K562 (cell line): ENCODE measurements around the gene ACTL8. TPM values are rescaled to one million over a fixed set of nuclear protein-coding genes. Genes with fewer than 3 reads are reported as not detected.

Source experiments
- ATAC-seq: fragments of 200-7000 bp; cut with Tn5 transposase; 3 replicates; pipeline ENCODE4 v1.9.1; 2020; ENCODE audit warnings: moderate library complexity
- BruUV-seq: library from RNA; stranded (reverse); fragments of 400-500 nt; replicated peaks from 2 replicates; lab custom pipeline; 2021; lab: Mats Ljungman, UMichigan
- CTCF ChIA-PET: fragments of 300-600 bp; formaldehyde crosslinking; extraction: SDS; loops from one replicate; lab custom pipeline; 2021; ENCODE audit warnings: low intra/inter-chr PET ratio; lab: Yijun Ruan, JAX
- POLR2A ChIA-PET: fragments of 300-600, 350-650 bp; sonication (Branson Sonifier 250); formaldehyde crosslinking; extraction: SDS; loops from one replicate; lab custom pipeline; 2021; ENCODE audit warnings: antibody characterized with exemption, inconsistent platforms; lab: Yijun Ruan, JAX
- DNase-seq, 4 experiments: peaks; one replicate each; pipeline versions ENCODE4 v3.0.0 to v3.0.0-alpha.2; 2011 to 2018; ENCODE audit warnings: low spot score in 3 of 4, mixed read lengths in 3 of 4; ENCODE audit errors: extremely low read depth in 1 of 4
- FAIRE-seq: peaks from 2 replicates; lab custom pipeline; 2011; peaks lifted over from hg19 to GRCh38; lab: Jason Lieb, UNC
- H2AFZ ChIP-seq: 2 replicates; pipeline ENCODE4 v1.6.0; 2011; ENCODE audit warnings: low read depth, low read length, control low read depth, inconsistent platforms
- H3K27ac ChIP-seq: fragments of 200-600 bp; 3 replicates; pipeline ENCODE4 v1.8.0; 2011; ENCODE audit warnings: low read depth, mild to moderate bottlenecking, control low read depth, inconsistent platforms, low read length, moderate library complexity, mixed read lengths; ENCODE audit errors: extremely low read depth
- H3K27me3 ChIP-seq, 2 experiments: fragments of 300-600 bp in 1 of 2; 2 replicates in 1 of 2; 3 replicates in 1 of 2; pipeline versions ENCODE4 v1.6.0 to v1.8.0; 2011; ENCODE audit warnings: inconsistent platforms in 2 of 2, low read length in 2 of 2, mild to moderate bottlenecking in 1 of 2, mixed read lengths in 1 of 2, moderate library complexity in 1 of 2; ENCODE audit not compliant: control insufficient read depth in 2 of 2, insufficient read depth in 2 of 2
- H3K36me3 ChIP-seq: fragments of 300-600 bp; 3 replicates; pipeline ENCODE4 v1.8.0; 2011; ENCODE audit warnings: mild to moderate bottlenecking, low read length, inconsistent platforms; ENCODE audit not compliant: control insufficient read depth, insufficient read depth
- H3K4me1 ChIP-seq, 2 experiments: fragments of 200-600 bp in 1 of 2; replicated peaks in 1 of 2; 2 replicates in 1 of 2; 3 replicates in 1 of 2; pipeline versions ENCODE4 v1.5.1 to v1.8.0; 2011; ENCODE audit warnings: inconsistent platforms in 2 of 2, low read length in 2 of 2, mild to moderate bottlenecking in 1 of 2, mixed read lengths in 1 of 2, moderate library complexity in 1 of 2; ENCODE audit not compliant: control insufficient read depth in 2 of 2, insufficient read depth in 2 of 2
- H3K4me2 ChIP-seq: 2 replicates; pipeline ENCODE4 v1.6.1; 2011; ENCODE audit warnings: low read length, control low read depth, inconsistent platforms, mixed read lengths; ENCODE audit not compliant: insufficient read depth
- H3K4me3 ChIP-seq: fragments of 200-600 bp; sonication (generic), shearing (Covaris generic); 2 replicates; pipeline ENCODE4 v1.5.1; 2016; ENCODE audit warnings: control low read depth, inconsistent platforms
- H3K79me2 ChIP-seq: fragments of 200-600 bp; 3 replicates; pipeline ENCODE4 v1.8.0; 2011; ENCODE audit warnings: low read length, inconsistent platforms; ENCODE audit not compliant: control insufficient read depth, insufficient read depth
- H3K9ac ChIP-seq, 2 experiments: 2 replicates each; pipeline versions ENCODE4 v1.6.0 to v1.6.1; 2011; ENCODE audit warnings: low read depth in 2 of 2, low read length in 2 of 2, control low read depth in 1 of 2, inconsistent platforms in 1 of 2, mild to moderate bottlenecking in 1 of 2, mixed read lengths in 1 of 2; ENCODE audit not compliant: insufficient read depth in 1 of 2
- H3K9me1 ChIP-seq: one replicate; pipeline ENCODE4 v1.6.0; 2011; ENCODE audit warnings: inconsistent platforms, mild to moderate bottlenecking, low read length, moderate library complexity; ENCODE audit not compliant: control insufficient read depth, insufficient read depth
- H3K9me3 ChIP-seq: replicated peaks from 2 replicates; pipeline ENCODE4 v1.5.1; 2011; ENCODE audit warnings: low read depth, low read length, inconsistent platforms; ENCODE audit not compliant: control insufficient read depth, insufficient read depth
- H4K20me1 ChIP-seq: replicated peaks from 2 replicates; pipeline ENCODE4 v1.6.1; 2011; ENCODE audit warnings: low read length, inconsistent platforms, mixed read lengths; ENCODE audit not compliant: control insufficient read depth, insufficient read depth
- RNF2 ChIP-seq: sonication (generic); IDR thresholded peaks from 2 replicates; pipeline ENCODE4 v1.6.1; 2016
- SIN3B ChIP-seq: fragments of 450-650 bp; IDR thresholded peaks from 2 replicates; pipeline ENCODE4 v1.6.1; 2017; ENCODE audit warnings: low read depth, mild to moderate bottlenecking, moderate library complexity
- WGBS: fragments of 100-300 bp; shearing (Covaris generic); methylation state at CpG from one replicate; pipeline ENCODE4 v1.1.6; 2016; ENCODE audit warnings: low coverage, mixed read lengths; ENCODE audit not compliant: insufficient coverage; ENCODE audit errors: missing lambda C conversion rate; 5-methylcytosine and 5-hydroxymethylcytosine counted together
- in situ Hi-C: fragments of 300-500 bp; cut with MboI; formaldehyde crosslinking; loops from 4 replicates; pipeline ENCODE4 v1.15.0; 2018; ENCODE audit warnings: inconsistent platforms, mixed read lengths
- intact Hi-C: fragments of 100-400 bp; cut with micrococcal nuclease; formaldehyde crosslinking; loops from 2 replicates; pipeline ENCODE4 v1.14.2; 2022
- polyA plus RNA-seq, 8 experiments: library from polyadenylated mRNA; depleted of rRNA in 4 of 8; stranded (reverse) in 5 of 8; unstranded in 3 of 8; fragments of >200 nt; fragmentation: Nextera tagmentation in 2 of 8; fragmentation: Illumina TruSeq in 1 of 8; extraction: Ambion mirVana in 2 of 8; extraction: Trizol in 1 of 8; gene quantifications; 2 replicates each; pipeline versions ENCODE4 v1.2.1 to v1.2.3, GENCODE V29; 2011 to 2014; ENCODE audit warnings: inconsistent platforms in 1 of 8, missing spikeins in 1 of 8
- total RNA-seq, 7 experiments: library from RNA; depleted of rRNA in 6 of 7; stranded (reverse); fragments of >200 nt in 6 of 7; fragmentation: Illumina TruSeq in 2 of 7; extraction: Trizol in 2 of 7; gene quantifications; 2 replicates each; pipeline versions ENCODE4 v1.2.1 to v1.2.3, GENCODE V29; 2011 to 2021; ENCODE audit warnings: low replicate concordance in 1 of 7
- TF ChIP-seq, protein P1 (sequence below), 3 experiments: IDR thresholded peaks in 2 of 3; conservative IDR thresholded peaks in 1 of 3; 2 replicates each; pipeline ENCODE4 v1.5.1; 2011 to 2012; ENCODE audit warnings: low read length in 3 of 3, mild to moderate bottlenecking in 3 of 3, control low read depth in 2 of 3, improper control_type of control experiment in 1 of 3, inconsistent platforms in 1 of 3, low read depth in 1 of 3, mixed read lengths in 1 of 3, moderate library complexity in 1 of 3; ENCODE audit not compliant: insufficient read depth in 2 of 3
- TF ChIP-seq, protein P2 (sequence below): fragments of 450-650 bp; IDR thresholded peaks from 2 replicates; pipeline ENCODE4 v1.6.1; 2016; ENCODE audit warnings: borderline replicate concordance

Gene ACTL8
- total and polyA plus RNA-seq, 9 of the 15 experiments (the other 6 are each of a cell fraction or from before 2014, with no cell fraction given) = 0.30 to 3.3 (median 1.6) TPM

DNA sequence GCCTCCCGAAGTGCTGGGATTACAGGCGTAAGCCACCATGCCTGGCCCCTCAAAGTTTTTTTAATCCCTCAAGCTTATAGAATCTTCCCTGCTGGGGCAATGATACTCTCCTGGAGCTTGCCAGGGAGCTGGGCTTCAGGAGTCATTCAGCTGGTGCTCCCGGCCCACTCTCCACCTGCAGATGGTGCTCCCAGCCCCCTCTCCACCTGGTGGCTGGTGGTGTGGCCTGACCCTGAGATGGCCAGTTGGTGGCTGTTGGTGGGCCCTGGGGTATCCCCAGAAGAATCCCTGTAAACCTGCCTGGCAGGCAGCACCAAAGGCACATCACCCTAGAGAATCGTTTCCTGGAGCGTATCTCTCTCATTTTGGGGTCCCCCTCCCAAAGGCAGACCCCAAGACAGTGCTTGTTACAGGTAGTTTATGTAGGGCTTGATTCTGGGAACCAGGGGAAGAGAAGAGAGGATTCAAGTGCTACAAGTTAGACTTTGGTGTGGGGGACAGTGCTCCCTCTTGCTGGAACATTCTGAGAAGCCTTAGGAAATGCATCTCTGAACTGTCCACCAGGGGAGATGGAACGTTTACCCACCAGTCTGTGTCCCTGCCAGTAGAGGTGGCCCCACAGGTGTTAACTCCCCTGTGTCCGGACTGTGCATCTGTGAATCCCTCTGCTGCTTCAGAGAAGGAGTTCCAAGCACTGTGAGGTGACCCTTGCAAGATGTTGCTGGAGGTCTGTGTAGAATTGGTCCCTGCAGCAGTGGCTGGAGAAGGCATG is 29.1 kb upstream of the ACTL8 start:
- no peaks in the 10 kb centered on the region for H3K9me3 ChIP-seq
- DNase-seq = no peak

DNA sequence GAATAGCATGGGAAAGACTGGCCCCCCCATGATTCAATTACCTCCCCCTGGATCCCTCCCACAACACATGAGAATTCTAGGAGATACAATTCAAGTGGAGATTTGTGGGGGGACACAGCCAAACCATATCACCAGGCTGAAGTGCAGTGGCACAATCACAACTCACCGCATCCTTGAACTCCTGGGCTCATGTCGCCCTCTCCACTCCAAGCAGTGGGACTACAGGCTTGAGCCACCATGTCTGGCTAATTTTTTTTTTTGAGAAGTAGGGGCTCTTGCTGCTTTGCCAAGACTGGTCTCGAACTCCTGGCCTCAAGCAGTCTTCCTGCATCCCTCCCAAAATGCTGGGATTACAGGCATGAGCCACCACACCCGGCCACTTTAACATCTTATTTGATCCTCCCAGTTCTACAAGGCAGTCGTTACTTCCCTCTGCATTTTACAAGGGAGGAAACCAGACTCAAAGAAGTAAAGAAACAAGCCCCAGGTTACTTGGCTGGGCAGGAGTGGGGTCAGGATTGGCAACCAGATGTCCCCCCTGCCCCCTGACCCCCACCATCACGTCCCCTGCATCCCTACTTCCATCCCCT is 26.9 kb upstream of the ACTL8 start:
- POLR2A ChIA-PET = no interaction called here

More for the DNA sequence above, 29.1 kb upstream of the ACTL8 start:
- whole genome bisulfite sequencing = 0% methylated on average over 7 of the region's 7 CpGs
- no peak for ATAC-seq
- H3K9ac ChIP-seq = no peak overlapping the region
- peaks cover 7 to 15% of the 10 kb centered on the region in 2 experiments; a peak in 3 of 5 replicates for H3K27me3 ChIP-seq
- POLR2A ChIA-PET = interaction anchor here (0.6 to 0.9 kb wide), 2 partner anchors 12 to 226 kb away, joined by 3 to 4 read pairs; no protein-coding TSS in a partner anchor
- CTCF ChIA-PET = no interaction called here
- no peaks in the 10 kb centered on the region for H3K4me1 ChIP-seq
- peaks cover 5% of the 10 kb centered on the region; the same call in 1 of the 2 replicates for H4K20me1 ChIP-seq
- BruUV-seq = no TSS peak
- H3K4me3 ChIP-seq = no peak overlapping the region
- no peak overlapping the region for H3K27ac ChIP-seq
- no peak overlapping the region for H3K4me2 ChIP-seq
- intact Hi-C loops (no loop called here), in situ Hi-C loops (no loop called here)
- TF ChIP-seq SIN3B = no peak
- no peak for FAIRE-seq
- H3K36me3 ChIP-seq = no peaks in the 10 kb centered on the region
- no peaks in the 10 kb centered on the region for H3K79me2 ChIP-seq
- H3K9me1 ChIP-seq = no peaks in the 10 kb centered on the region
- H2AFZ ChIP-seq = no peak overlapping the region

More for the DNA sequence above, 26.9 kb upstream of the ACTL8 start:
- Histone ChIP-seq H3K27ac (no peak overlapping the region), H3K9ac (no peak overlapping the region), H2AFZ (no peak overlapping the region), H3K9me1 (no peaks in the 10 kb centered on the region), H3K4me3 (no peak overlapping the region), H3K9me3 (no peaks in the 10 kb centered on the region), H4K20me1 (peaks cover 6% of the 10 kb centered on the region; the same call in 1 of the 2 replicates), H3K4me2 (no peak overlapping the region)
- in situ Hi-C loops = no loop called here
- FAIRE-seq = no peak
- CTCF ChIA-PET = no interaction called here
- WGBS = 0% methylated on average over 6 of the region's 6 CpGs
- no peak for DNase-seq
- TF ChIP-seq, protein P1, sequence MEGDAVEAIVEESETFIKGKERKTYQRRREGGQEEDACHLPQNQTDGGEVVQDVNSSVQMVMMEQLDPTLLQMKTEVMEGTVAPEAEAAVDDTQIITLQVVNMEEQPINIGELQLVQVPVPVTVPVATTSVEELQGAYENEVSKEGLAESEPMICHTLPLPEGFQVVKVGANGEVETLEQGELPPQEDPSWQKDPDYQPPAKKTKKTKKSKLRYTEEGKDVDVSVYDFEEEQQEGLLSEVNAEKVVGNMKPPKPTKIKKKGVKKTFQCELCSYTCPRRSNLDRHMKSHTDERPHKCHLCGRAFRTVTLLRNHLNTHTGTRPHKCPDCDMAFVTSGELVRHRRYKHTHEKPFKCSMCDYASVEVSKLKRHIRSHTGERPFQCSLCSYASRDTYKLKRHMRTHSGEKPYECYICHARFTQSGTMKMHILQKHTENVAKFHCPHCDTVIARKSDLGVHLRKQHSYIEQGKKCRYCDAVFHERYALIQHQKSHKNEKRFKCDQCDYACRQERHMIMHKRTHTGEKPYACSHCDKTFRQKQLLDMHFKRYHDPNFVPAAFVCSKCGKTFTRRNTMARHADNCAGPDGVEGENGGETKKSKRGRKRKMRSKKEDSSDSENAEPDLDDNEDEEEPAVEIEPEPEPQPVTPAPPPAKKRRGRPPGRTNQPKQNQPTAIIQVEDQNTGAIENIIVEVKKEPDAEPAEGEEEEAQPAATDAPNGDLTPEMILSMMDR (IDR thresholded peaks at IDR 0.05 in 2 of 3, conservative IDR thresholded peaks at IDR 0.05 in 1 of 3; ENCODE audit: insufficient read depth in 2 of 3, low read depth in 1 of 3, low read length in 3 of 3) = 0 out of 6 replicates have a peak, but pooled peaks of 1 of the 3 experiments have one; percentile 6
- TF ChIP-seq RNF2 = no peak
- TF ChIP-seq, protein P2, sequence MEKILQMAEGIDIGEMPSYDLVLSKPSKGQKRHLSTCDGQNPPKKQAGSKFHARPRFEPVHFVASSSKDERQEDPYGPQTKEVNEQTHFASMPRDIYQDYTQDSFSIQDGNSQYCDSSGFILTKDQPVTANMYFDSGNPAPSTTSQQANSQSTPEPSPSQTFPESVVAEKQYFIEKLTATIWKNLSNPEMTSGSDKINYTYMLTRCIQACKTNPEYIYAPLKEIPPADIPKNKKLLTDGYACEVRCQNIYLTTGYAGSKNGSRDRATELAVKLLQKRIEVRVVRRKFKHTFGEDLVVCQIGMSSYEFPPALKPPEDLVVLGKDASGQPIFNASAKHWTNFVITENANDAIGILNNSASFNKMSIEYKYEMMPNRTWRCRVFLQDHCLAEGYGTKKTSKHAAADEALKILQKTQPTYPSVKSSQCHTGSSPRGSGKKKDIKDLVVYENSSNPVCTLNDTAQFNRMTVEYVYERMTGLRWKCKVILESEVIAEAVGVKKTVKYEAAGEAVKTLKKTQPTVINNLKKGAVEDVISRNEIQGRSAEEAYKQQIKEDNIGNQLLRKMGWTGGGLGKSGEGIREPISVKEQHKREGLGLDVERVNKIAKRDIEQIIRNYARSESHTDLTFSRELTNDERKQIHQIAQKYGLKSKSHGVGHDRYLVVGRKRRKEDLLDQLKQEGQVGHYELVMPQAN = no peak
- TF ChIP-seq, all 486 proteins: peak for 1
- Histone ChIP-seq H3K4me1 (no peaks in the 10 kb centered on the region), H3K36me3 (no peaks in the 10 kb centered on the region), H3K27me3 (peaks cover 17 to 22% of the 10 kb centered on the region in 2 experiments), H3K79me2 (no peaks in the 10 kb centered on the region)
- no TSS peak for BruUV-seq
- intact Hi-C loops = no loop called here
- no peak for ATAC-seq
